Liver (tissue), 9 donors: ENCODE measurements around the gene HPCAL1. TPM values are rescaled to one million over a fixed set of nuclear protein-coding genes. Genes with fewer than 3 reads are reported as not detected.

Experiments
- DNase-seq: peaks from one replicate; pipeline ENCODE4 v3.0.0-alpha.2; 2017; ENCODE audit warnings: low spot score
- H3K27ac ChIP-seq, 2 donors: one replicate each; pipeline ENCODE4 v1.7.0; 2013; ENCODE audit warnings: inconsistent platforms in 2 of 2, low read length in 2 of 2, control low read depth in 1 of 2, low read depth in 1 of 2, mild to moderate bottlenecking in 1 of 2
- H3K27me3 ChIP-seq, 4 donors: one replicate each; pipeline versions ENCODE4 v1.6.1 to v1.7.0; 2013; ENCODE audit warnings: low read length in 3 of 4, inconsistent platforms in 1 of 4, mild to moderate bottlenecking in 1 of 4, moderate library complexity in 1 of 4; ENCODE audit not compliant: control insufficient read depth in 4 of 4, insufficient read depth in 4 of 4
- H3K36me3 ChIP-seq, 4 donors: one replicate each; pipeline versions ENCODE4 v1.6.1 to v1.7.0; 2013; ENCODE audit warnings: low read length in 3 of 4, mild to moderate bottlenecking in 3 of 4, low read depth in 1 of 4, moderate library complexity in 1 of 4; ENCODE audit not compliant: control insufficient read depth in 4 of 4, insufficient read depth in 3 of 4
- H3K4me1 ChIP-seq, 4 donors: one replicate each; pipeline versions ENCODE4 v1.6.1 to v1.7.0; 2013; ENCODE audit warnings: low read length in 3 of 4, mild to moderate bottlenecking in 3 of 4, moderate library complexity in 1 of 4; ENCODE audit not compliant: control insufficient read depth in 4 of 4, insufficient read depth in 4 of 4
- H3K4me3 ChIP-seq, 3 donors: one replicate each; pipeline versions ENCODE4 v1.6.1 to v1.7.0; 2013; ENCODE audit warnings: low read length in 3 of 3, control low read depth in 1 of 3, low read depth in 1 of 3, mild to moderate bottlenecking in 1 of 3
- H3K9ac ChIP-seq, 2 donors: one replicate each; pipeline ENCODE4 v1.7.0; 2013; ENCODE audit warnings: low read length in 2 of 2, mild to moderate bottlenecking in 2 of 2, moderate library complexity in 2 of 2, control low read depth in 1 of 2, low read depth in 1 of 2
- H3K9me3 ChIP-seq, 4 donors: one replicate each; pipeline versions ENCODE4 v1.6.1 to v1.7.0; 2013; ENCODE audit warnings: low read length in 3 of 4; ENCODE audit not compliant: control insufficient read depth in 4 of 4
- EGR1 ChIP-seq, 2 donors: IDR thresholded peaks; 2 replicates each; pipeline ENCODE4 v1.6.1; 2016 to 2018; ENCODE audit warnings: antibody characterized with exemption in 2 of 2, low read depth in 2 of 2
- FOXA1 ChIP-seq: IDR thresholded peaks from 2 replicates; pipeline ENCODE4 v1.6.1; 2016; ENCODE audit warnings: antibody characterized with exemption
- FOXA2 ChIP-seq: IDR thresholded peaks from 2 replicates; pipeline ENCODE4 v1.6.1; 2016; ENCODE audit warnings: antibody characterized with exemption
- GABPA ChIP-seq, 2 donors: IDR thresholded peaks in 1 of 2; conservative IDR thresholded peaks in 1 of 2; 2 replicates each; pipeline ENCODE4 v1.6.1; 2016; ENCODE audit warnings: antibody characterized with exemption in 2 of 2, mild to moderate bottlenecking in 1 of 2, moderate library complexity in 1 of 2
- HNF4A ChIP-seq, 2 donors: conservative IDR thresholded peaks; 2 replicates each; pipeline ENCODE4 v1.6.1; 2016; ENCODE audit warnings: antibody characterized with exemption in 2 of 2, mild to moderate bottlenecking in 2 of 2
- HNF4G ChIP-seq: IDR thresholded peaks from 2 replicates; pipeline ENCODE4 v1.6.1; 2016; ENCODE audit warnings: antibody characterized with exemption
- JUND ChIP-seq, 2 donors: IDR thresholded peaks; 2 replicates each; pipeline ENCODE4 v1.6.1; 2016; ENCODE audit warnings: antibody characterized with exemption in 2 of 2
- NR2F2 ChIP-seq: IDR thresholded peaks from 2 replicates; pipeline ENCODE4 v1.6.1; 2016; ENCODE audit warnings: antibody characterized with exemption
- RAD21 ChIP-seq, 2 donors: IDR thresholded peaks; 2 replicates each; pipeline ENCODE4 v1.6.1; 2016; ENCODE audit warnings: antibody characterized with exemption in 2 of 2, mild to moderate bottlenecking in 2 of 2
- RXRA ChIP-seq, 2 donors: IDR thresholded peaks; 2 replicates each; pipeline ENCODE4 v1.6.1; 2017 to 2018; ENCODE audit warnings: antibody characterized with exemption in 2 of 2, mild to moderate bottlenecking in 1 of 2
- SP1 ChIP-seq: IDR thresholded peaks from 2 replicates; pipeline ENCODE4 v1.6.1; 2018; ENCODE audit warnings: antibody characterized with exemption, mild to moderate bottlenecking
- TAF1 ChIP-seq: conservative IDR thresholded peaks from 2 replicates; pipeline ENCODE4 v1.6.1; 2016; ENCODE audit warnings: antibody characterized with exemption, mild to moderate bottlenecking
- WGBS: extraction: QIAGEN DNeasy Blood & Tissue Kit; methylation state at CpG from one replicate; pipeline ENCODE4 v1.1.7; 2013; 5-methylcytosine and 5-hydroxymethylcytosine counted together
- polyA plus RNA-seq, 2 donors: library from polyadenylated mRNA; stranded (reverse) in 1 of 2; unstranded in 1 of 2; fragments of 200-250 nt in 1 of 2; fragments of >200 nt in 1 of 2; fragmentation: Nextera tagmentation in 1 of 2; extraction: Ambion mirVana in 1 of 2; gene quantifications; one replicate each; pipeline versions ENCODE4 v1.2.1 to v1.2.3, GENCODE V29; 2013 to 2015
- total RNA-seq, 2 donors: library from RNA; depleted of rRNA; stranded (reverse); fragments of >200 nt; gene quantifications; one replicate each; pipeline ENCODE4 v1.2.3, GENCODE V29; 2014
- TF ChIP-seq, protein P1 (sequence below): IDR thresholded peaks from 2 replicates; pipeline ENCODE4 v1.6.1; 2016; ENCODE audit warnings: antibody characterized with exemption, mild to moderate bottlenecking
- TF ChIP-seq, protein P2 (sequence below): fragments of 150-350 bp; IDR thresholded peaks from 2 replicates; pipeline ENCODE4 v1.5.1; 2017; ENCODE audit warnings: improper control_type of control experiment, low read depth, low read length; ENCODE audit not compliant: missing input control
- TF ChIP-seq, protein P3 (sequence below): IDR thresholded peaks from 2 replicates; pipeline ENCODE4 v1.6.1; 2016; ENCODE audit warnings: antibody characterized with exemption
- TF ChIP-seq, protein P4 (sequence below): IDR thresholded peaks from 2 replicates; pipeline ENCODE4 v1.6.1; 2016; ENCODE audit warnings: antibody characterized with exemption
- TF ChIP-seq, protein P5 (sequence below): IDR thresholded peaks from 2 replicates; pipeline ENCODE4 v1.6.1; 2016; ENCODE audit warnings: antibody characterized with exemption
- donor health status: healthy.
- donor health status: healthy.
- donor health status: healthy.
- donor health status: healthy.
- donor health status: healthy.

HPCAL1 gene
- total and polyA plus RNA-seq, 4 donors, result 17.3 to 27.9 (median 22.9) TPM

DNA sequence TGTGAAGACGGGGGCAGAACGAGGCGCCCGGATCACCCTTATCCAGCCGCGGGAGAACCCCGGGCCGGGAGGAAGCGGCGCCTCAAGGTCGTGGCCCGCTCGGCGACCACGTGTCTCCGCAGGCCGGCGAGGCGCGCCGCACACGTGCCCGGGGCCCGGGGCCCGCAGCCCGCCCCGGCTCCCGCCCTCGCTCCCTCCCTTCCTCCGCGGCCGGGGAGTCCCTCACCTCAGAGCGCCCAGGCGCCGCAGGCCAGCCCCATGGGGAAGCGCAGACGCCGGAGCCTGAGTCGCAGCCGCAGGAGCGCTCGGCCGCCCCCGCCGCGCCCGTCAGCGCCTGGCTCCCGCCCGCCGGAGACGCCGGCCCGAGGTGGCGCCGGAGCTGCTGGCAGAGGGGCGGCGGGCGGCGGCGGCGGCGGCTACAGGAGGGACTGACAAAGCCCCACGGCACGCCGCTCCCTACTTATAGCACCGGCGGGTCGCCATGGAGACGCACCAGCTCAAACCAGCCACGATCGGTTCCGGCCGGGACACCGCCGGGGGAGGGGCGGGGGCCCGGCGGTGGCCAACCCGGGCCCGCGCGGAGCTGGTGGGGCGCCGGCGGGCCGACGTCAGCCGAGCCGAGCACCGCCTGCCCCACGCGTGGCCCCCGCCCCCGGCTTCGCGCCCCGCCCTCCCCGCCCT lies 145.3 kb downstream of the HPCAL1 start, which contains the start of gene ODC1:
Gene ODC1, minus strand, starts transcription at position 433 of the 681 bp plus-strand sequence. CDS start 3,295 bp downstream, outside the sequence.
- H3K27ac ChIP-seq, result peak within 1 kb of the TSS; percentile 99
- H3K36me3 ChIP-seq, result peaks cover 4 to 19% (median 16%) of the 10 kb centered on the region in 4 donors
- peak; percentile 95 for DNase-seq
- peak within 1 kb of the TSS; percentile 90 to 98 (median 93) for H3K4me3 ChIP-seq
- TF ChIP-seq, protein P1, sequence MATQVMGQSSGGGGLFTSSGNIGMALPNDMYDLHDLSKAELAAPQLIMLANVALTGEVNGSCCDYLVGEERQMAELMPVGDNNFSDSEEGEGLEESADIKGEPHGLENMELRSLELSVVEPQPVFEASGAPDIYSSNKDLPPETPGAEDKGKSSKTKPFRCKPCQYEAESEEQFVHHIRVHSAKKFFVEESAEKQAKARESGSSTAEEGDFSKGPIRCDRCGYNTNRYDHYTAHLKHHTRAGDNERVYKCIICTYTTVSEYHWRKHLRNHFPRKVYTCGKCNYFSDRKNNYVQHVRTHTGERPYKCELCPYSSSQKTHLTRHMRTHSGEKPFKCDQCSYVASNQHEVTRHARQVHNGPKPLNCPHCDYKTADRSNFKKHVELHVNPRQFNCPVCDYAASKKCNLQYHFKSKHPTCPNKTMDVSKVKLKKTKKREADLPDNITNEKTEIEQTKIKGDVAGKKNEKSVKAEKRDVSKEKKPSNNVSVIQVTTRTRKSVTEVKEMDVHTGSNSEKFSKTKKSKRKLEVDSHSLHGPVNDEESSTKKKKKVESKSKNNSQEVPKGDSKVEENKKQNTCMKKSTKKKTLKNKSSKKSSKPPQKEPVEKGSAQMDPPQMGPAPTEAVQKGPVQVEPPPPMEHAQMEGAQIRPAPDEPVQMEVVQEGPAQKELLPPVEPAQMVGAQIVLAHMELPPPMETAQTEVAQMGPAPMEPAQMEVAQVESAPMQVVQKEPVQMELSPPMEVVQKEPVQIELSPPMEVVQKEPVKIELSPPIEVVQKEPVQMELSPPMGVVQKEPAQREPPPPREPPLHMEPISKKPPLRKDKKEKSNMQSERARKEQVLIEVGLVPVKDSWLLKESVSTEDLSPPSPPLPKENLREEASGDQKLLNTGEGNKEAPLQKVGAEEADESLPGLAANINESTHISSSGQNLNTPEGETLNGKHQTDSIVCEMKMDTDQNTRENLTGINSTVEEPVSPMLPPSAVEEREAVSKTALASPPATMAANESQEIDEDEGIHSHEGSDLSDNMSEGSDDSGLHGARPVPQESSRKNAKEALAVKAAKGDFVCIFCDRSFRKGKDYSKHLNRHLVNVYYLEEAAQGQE, result no peak
- TF ChIP-seq, protein P2, sequence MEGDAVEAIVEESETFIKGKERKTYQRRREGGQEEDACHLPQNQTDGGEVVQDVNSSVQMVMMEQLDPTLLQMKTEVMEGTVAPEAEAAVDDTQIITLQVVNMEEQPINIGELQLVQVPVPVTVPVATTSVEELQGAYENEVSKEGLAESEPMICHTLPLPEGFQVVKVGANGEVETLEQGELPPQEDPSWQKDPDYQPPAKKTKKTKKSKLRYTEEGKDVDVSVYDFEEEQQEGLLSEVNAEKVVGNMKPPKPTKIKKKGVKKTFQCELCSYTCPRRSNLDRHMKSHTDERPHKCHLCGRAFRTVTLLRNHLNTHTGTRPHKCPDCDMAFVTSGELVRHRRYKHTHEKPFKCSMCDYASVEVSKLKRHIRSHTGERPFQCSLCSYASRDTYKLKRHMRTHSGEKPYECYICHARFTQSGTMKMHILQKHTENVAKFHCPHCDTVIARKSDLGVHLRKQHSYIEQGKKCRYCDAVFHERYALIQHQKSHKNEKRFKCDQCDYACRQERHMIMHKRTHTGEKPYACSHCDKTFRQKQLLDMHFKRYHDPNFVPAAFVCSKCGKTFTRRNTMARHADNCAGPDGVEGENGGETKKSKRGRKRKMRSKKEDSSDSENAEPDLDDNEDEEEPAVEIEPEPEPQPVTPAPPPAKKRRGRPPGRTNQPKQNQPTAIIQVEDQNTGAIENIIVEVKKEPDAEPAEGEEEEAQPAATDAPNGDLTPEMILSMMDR, result no peak
- no peak for TF ChIP-seq HNF4A (conservative IDR thresholded peaks at IDR 0.05)
- no peak for TF ChIP-seq RXRA (IDR thresholded peaks at IDR 0.05)
- TF ChIP-seq HNF4G, result no peak
- no peak for TF ChIP-seq EGR1 (IDR thresholded peaks at IDR 0.05; ENCODE audit: low read depth in 2 of 2)
- TF ChIP-seq GABPA (IDR thresholded peaks at IDR 0.05 in 1 of 2, conservative IDR thresholded peaks at IDR 0.05 in 1 of 2), result no peak
- TF ChIP-seq JUND (IDR thresholded peaks at IDR 0.05), result no peak
- TF ChIP-seq NR2F2, result no peak
- TF ChIP-seq, protein P3, sequence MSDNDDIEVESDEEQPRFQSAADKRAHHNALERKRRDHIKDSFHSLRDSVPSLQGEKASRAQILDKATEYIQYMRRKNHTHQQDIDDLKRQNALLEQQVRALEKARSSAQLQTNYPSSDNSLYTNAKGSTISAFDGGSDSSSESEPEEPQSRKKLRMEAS, result no peak
- no peak for TF ChIP-seq RAD21 (IDR thresholded peaks at IDR 0.05)
- no peak for TF ChIP-seq FOXA2
- no peak for TF ChIP-seq SP1
- no peak for TF ChIP-seq FOXA1
- TF ChIP-seq, protein P4, sequence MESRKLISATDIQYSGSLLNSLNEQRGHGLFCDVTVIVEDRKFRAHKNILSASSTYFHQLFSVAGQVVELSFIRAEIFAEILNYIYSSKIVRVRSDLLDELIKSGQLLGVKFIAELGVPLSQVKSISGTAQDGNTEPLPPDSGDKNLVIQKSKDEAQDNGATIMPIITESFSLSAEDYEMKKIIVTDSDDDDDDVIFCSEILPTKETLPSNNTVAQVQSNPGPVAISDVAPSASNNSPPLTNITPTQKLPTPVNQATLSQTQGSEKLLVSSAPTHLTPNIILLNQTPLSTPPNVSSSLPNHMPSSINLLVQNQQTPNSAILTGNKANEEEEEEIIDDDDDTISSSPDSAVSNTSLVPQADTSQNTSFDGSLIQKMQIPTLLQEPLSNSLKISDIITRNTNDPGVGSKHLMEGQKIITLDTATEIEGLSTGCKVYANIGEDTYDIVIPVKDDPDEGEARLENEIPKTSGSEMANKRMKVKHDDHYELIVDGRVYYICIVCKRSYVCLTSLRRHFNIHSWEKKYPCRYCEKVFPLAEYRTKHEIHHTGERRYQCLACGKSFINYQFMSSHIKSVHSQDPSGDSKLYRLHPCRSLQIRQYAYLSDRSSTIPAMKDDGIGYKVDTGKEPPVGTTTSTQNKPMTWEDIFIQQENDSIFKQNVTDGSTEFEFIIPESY, result no peak
- TF ChIP-seq, protein P5, sequence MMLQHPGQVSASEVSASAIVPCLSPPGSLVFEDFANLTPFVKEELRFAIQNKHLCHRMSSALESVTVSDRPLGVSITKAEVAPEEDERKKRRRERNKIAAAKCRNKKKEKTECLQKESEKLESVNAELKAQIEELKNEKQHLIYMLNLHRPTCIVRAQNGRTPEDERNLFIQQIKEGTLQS, result no peak
- no peak for TF ChIP-seq TAF1
- H3K27me3 ChIP-seq, result no peaks in the 10 kb centered on the region
- H3K4me1 ChIP-seq, result peaks cover 5 to 40% (median 22%) of the 10 kb centered on the region in 4 donors
- H3K9ac ChIP-seq, result peak within 1 kb of the TSS; percentile 91 to 99
- under 1% methylated on average over 99 of the region's 99 CpGs for WGBS
- H3K9me3 ChIP-seq, result no peaks in the 10 kb centered on the region
